GM19463 (cell line): ENCODE measurements around the gene TNFSF11.
A peak's percentile ranks its signal among the peaks of the same experiment; 100 is the strongest.
"Not testable (repeated sequence)": the region's sequence is repeated elsewhere in the genome, so short reads cannot be mapped to it uniquely, and the experiment has no call there.

Experiments used
- ATAC-seq: cut with Tn5 transposase; IDR thresholded peaks from one replicate; pipeline ENCODE4 v1.9.1; 2021; ENCODE audit warnings: mild to moderate bottlenecking, moderate library complexity; ENCODE audit not compliant: unreplicated experiment

The TNFSF11 gene

DNA sequence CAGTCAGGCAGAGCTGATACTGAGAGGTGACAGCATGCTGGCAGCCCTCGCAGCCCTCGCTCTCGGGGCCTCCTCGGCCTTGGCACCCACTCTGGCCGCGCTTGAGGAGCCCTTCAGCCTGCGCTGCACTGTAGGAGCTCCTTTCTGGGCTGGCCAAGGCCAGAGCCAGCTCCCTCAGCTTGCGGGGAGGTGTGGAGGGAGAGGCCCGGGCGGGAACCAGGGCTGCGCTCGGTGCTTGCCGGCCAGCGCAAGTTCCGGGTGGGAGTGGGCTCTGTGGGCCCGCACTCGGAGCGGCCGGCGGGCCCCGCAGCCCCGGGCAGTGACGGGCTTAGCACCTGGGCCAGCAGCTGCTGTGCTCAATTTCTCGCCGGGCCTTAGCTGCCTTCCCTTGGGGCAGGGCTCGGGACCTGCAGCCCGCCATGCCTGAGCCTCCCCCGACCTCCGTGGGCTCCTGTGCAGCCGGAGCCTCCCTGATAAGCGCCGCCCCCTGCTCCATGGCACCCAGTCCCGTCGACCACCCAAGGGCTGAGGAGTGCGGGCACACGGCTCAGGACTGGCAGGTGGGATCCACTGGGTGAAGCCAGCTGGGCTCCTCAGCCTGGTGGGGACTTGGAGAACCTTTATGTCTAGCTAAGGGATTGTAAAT, 14.3 kb upstream of the TNFSF11 start:
- ATAC-seq: not testable (repeated sequence)

GRCh38 chr13:42560320-42560719, 13.6 kb upstream of the TNFSF11 start:
- ATAC-seq: not testable (repeated sequence)

DNA sequence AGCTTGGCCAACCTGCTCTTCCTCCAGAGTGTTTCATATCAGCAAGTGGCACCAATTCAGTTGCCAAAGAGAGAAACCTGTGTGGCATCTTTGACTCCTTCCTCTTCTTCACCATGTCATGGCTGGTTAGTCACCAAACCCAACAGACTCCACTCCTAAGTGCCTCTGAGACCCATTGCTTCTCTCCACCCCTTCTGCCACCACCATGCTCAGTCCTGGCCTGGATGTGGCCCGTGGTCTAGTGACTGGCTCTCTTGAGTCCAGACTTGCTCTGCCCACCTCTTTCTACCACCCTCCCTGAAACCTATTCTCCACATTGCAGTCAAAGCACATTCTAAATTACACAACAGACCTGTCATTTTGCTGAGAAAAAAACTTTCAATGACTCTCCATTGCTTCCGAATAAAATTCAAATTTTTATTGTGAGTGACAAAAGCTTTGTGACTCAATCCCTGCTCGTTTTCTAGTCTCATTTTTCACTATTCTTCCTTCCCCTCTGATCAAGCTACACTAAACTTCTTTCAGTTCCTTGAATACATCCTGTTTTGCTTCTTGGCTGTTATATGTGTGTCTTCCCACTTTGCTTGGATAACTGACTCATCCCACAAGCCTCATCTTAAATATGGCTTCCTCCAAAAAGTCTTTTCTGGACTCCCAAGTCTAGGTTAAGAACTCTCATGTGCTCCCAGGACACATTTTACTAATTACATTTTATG, 12.0 kb upstream of the TNFSF11 start:
- ATAC-seq: no peak

DNA sequence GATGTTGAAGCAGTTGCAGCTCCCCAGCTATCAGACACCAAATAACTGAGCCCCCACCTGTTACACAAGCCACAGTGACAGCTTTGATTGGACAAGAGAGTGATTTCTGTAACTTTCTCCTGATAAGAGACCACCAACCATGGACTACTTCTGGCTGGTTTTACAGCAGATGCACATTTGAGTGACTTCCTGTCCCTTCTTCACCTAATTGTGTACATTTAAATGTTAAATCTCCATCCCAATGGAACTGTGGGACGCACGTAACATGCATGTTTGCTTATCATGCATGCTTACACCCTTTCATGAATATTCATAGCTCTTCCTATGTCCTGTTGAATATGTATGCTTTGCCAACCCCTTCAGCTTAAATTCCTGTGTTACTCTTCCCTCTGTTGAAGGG, 6.0 kb upstream of the TNFSF11 start:
- ATAC-seq: no peak

GRCh38 chr13:42569576-42570344, 4.2 kb upstream of the TNFSF11 start:
- no peak for ATAC-seq

DNA sequence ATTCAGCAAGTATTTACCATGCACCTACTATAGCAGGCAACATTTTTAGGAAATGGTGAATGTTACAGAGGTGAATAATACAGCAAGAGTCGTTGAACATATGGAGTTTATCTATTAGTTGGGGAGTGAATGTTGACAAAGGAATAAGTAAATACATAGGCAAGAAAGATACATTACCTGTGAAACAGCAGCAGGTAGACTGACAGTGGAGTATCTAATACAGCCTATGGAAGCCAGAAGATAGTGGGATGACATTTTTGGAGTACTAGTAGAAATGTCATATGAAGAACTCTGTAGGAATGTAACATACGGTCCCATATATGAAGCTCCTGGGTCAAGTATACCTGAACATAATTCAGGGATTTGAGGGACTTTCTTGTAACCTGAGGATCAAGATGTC, 2.1 kb upstream of the TNFSF11 start:
- ATAC-seq: no peak

- ATAC-seq: peak; percentile 59
Observed at GRCh38 chr13:42574435-42575311, 721 bp downstream of the TNFSF11 start.

GRCh38 chr13:42575938-42576337, 2.0 kb downstream of the TNFSF11 start:
- ATAC-seq: no peak

- ATAC-seq: no peak
Observed at GRCh38 chr13:42577538-42577937, 3.6 kb downstream of the TNFSF11 start.

GRCh38 chr13:42580644-42581043, 6.7 kb downstream of the TNFSF11 start:
- ATAC-seq: no peak

- ATAC-seq: no peak
Observed at GRCh38 chr13:42581427-42581826, 7.5 kb downstream of the TNFSF11 start.

DNA sequence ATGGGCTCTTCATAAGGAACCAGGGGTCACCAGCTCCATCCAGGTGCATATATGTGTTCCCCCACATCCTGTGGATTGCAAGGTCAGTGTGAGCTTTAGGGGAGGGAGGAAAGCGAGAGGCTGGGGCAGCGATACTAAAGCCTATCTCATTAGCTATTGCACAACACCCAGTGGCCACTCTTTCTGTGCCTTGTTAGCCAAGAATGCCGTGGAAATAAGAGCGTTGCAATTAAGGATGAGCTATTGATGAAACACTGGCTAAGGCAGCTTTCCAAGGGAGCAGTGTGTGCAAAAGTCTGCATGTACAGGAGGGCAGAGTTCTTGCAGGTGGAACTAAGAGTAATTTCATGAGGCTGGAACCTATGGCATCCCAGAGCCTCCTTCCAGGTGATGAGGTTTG, 17.6 kb downstream of the TNFSF11 start:
- no peak for ATAC-seq

- no peak for ATAC-seq
Observed at GRCh38 chr13:42592915-42593900, 19.3 kb downstream of the TNFSF11 start.

GRCh38 chr13:42594481-42595252, 20.7 kb downstream of the TNFSF11 start:
- peak; percentile 66 for ATAC-seq

DNA sequence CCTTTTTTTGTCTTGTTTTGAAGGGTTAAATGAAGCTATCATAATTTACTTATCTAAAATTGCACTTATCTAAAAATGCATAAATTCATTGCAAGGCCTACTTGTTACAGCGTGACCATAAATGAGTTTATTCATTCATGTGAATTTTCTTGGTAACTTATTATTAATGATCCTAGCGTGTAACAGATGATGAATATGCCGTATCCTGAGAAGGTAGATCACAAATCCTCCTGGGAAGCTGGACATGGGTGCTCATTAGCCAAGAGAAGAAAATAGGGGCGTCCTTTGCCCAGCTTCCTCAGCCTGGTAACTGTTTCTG, 21.3 kb downstream of the TNFSF11 start:
- ATAC-seq: no peak

DNA sequence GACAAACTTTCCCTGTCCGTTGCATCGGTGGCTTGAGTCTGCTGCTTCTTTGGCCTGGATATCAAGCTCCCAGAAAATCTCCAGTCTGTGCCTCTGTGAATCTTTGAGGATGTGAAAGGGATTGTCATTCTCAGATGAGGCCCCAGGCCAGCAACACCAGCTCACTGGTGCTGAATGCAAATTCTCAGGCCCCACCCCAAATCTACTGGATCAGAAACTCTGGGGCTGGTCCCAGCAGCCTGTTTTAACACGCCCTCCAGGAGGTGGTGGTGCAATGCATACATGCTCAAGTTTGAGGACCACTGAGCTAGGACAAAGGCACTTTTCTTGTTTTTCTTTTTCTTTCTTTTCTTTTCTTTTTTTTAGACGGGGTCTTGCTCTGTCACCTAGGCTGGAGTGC, 23.6 kb downstream of the TNFSF11 start:
- no peak for ATAC-seq

DNA sequence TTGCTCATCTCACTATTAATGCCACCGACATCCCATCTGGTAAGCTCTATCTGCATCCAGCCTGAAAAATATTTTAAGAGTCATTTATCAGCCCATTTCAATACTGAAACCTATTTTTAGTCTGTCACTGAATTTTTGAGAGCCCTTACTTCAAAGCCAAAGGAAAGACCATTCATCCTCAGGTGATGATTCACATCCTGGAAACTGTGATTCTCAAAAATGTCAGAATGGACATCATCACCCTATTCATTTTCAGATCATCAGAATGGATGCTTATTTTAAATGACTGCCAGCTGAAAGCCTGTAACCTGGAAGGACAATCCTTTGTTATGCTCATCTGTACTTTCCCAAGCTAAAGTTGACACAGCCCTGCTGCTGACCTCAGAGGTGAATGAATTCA, 27.0 kb downstream of the TNFSF11 start:
- no peak for ATAC-seq

- ATAC-seq: peak; percentile 81
Observed at GRCh38 chr13:42602906-42603305, 29.0 kb downstream of the TNFSF11 start.

GRCh38 chr13:42603571-42603970, 29.6 kb downstream of the TNFSF11 start:
- ATAC-seq: no peak
